Keratinocyte (primary cell): ENCODE data around the gene TTC1. TPM values are rescaled to one million over a fixed set of nuclear protein-coding genes. Genes with fewer than 3 reads are reported as not detected.
A peak's percentile ranks its signal among the peaks of the same experiment; 100 is the strongest.

Source experiments
- DNase-seq: peaks from one replicate; pipeline ENCODE4 v3.0.0-alpha.2; 2011; ENCODE audit warnings: low read depth, missing footprints, low spot score
- FAIRE-seq: peaks from 2 replicates; lab custom pipeline; 2011; peaks lifted over from hg19 to GRCh38; lab: Jason Lieb, UNC
- H2AFZ ChIP-seq: 2 replicates; pipeline ENCODE4 v1.6.0; 2012; ENCODE audit warnings: low read length, control low read depth, inconsistent platforms; ENCODE audit not compliant: control insufficient read depth
- H3K27ac ChIP-seq: 2 replicates; pipeline ENCODE4 v1.5.1; 2011; ENCODE audit warnings: low read length; ENCODE audit not compliant: control insufficient read depth, insufficient read depth
- H3K27me3 ChIP-seq: 3 replicates; pipeline ENCODE4 v1.6.0; 2011; ENCODE audit warnings: low read length; ENCODE audit not compliant: control insufficient read depth, insufficient read depth; ENCODE audit errors: extremely low read depth
- H3K36me3 ChIP-seq, 2 experiments: 2 replicates in 1 of 2; 3 replicates in 1 of 2; pipeline ENCODE4 v1.5.1; 2011; ENCODE audit warnings: low read length in 2 of 2, mild to moderate bottlenecking in 1 of 2; ENCODE audit not compliant: control insufficient read depth in 2 of 2, insufficient read depth in 2 of 2; ENCODE audit errors: extremely low read depth in 1 of 2
- H3K4me1 ChIP-seq: 3 replicates; pipeline ENCODE4 v1.5.1; 2011; ENCODE audit warnings: low read length; ENCODE audit not compliant: control insufficient read depth, insufficient read depth; ENCODE audit errors: extremely low read depth
- H3K4me2 ChIP-seq: 3 replicates; pipeline ENCODE4 v1.6.0; 2011; ENCODE audit warnings: low read depth, low read length; ENCODE audit not compliant: control insufficient read depth, insufficient read depth; ENCODE audit errors: extremely low read depth
- H3K4me3 ChIP-seq, 3 experiments: fragments of 200-600 bp in 1 of 3; sonication (generic) in 1 of 3; 2 replicates in 2 of 3; 3 replicates in 1 of 3; pipeline ENCODE4 v1.5.1; 2011 to 2016; ENCODE audit warnings: low read length in 3 of 3, mild to moderate bottlenecking in 3 of 3, control low read depth in 2 of 3, inconsistent platforms in 1 of 3, low read depth in 1 of 3, mixed read lengths in 1 of 3, mixed run types in 1 of 3, moderate library complexity in 1 of 3; ENCODE audit not compliant: control insufficient read depth in 2 of 3, insufficient read depth in 2 of 3; ENCODE audit errors: extremely low read depth in 1 of 3
- H3K79me2 ChIP-seq: 2 replicates; pipeline ENCODE4 v1.6.0; 2012; ENCODE audit warnings: low read length; ENCODE audit not compliant: control insufficient read depth, insufficient read depth
- H3K9ac ChIP-seq: 3 replicates; pipeline ENCODE4 v1.6.0; 2011; ENCODE audit warnings: low read length; ENCODE audit not compliant: control insufficient read depth, insufficient read depth; ENCODE audit errors: extremely low read depth
- H3K9me1 ChIP-seq: 3 replicates; pipeline ENCODE4 v1.6.0; 2011; ENCODE audit warnings: low read length; ENCODE audit not compliant: control insufficient read depth, insufficient read depth; ENCODE audit errors: extremely low read depth
- H3K9me3 ChIP-seq: 2 replicates; pipeline ENCODE4 v1.5.1; 2012; ENCODE audit warnings: low read depth, low read length; ENCODE audit not compliant: control insufficient read depth
- H4K20me1 ChIP-seq: 3 replicates; pipeline ENCODE4 v1.6.0; 2011; ENCODE audit warnings: low read length; ENCODE audit not compliant: control insufficient read depth, insufficient read depth; ENCODE audit errors: extremely low read depth
- CTCF ChIP-seq, 3 experiments: IDR thresholded peaks in 1 of 3; conservative IDR thresholded peaks in 1 of 3; optimal IDR thresholded peaks in 1 of 3; 2 replicates in 2 of 3; 3 replicates in 1 of 3; pipeline versions ENCODE3 to v1.5.1; 2011; ENCODE audit warnings: low read length in 3 of 3, mild to moderate bottlenecking in 3 of 3, moderate library complexity in 2 of 3, control low read depth in 1 of 3, inconsistent platforms in 1 of 3; ENCODE audit not compliant: insufficient read depth in 2 of 3; ENCODE audit errors: extremely low read depth in 1 of 3
- EZH2 ChIP-seq: IDR thresholded peaks from one replicate; pipeline ENCODE4 v1.6.1; 2012; ENCODE audit warnings: inconsistent platforms, mild to moderate bottlenecking, low read length, moderate library complexity
- dilution Hi-C: fragments of 300-500 bp; cut with MboI; formaldehyde crosslinking; loops from one replicate; pipeline ENCODE4 v1.7.0; 2020; ENCODE audit warnings: low sequenced_read_pairs; ENCODE audit not compliant: extremely low pct_ligation_motif_present
- polyA plus RNA-seq, 5 experiments: library from polyadenylated mRNA; depleted of rRNA in 3 of 5; stranded (reverse) in 3 of 5; stranded (forward) in 1 of 5; unstranded in 1 of 5; fragments of >200 nt; gene quantifications; 1 replicate in 1 of 5; 2 replicates in 3 of 5; 3 replicates in 1 of 5; pipeline versions ENCODE4 v1.2.1 to v1.2.3, GENCODE V29; 2011 to 2012; ENCODE audit warnings: missing spikeins in 2 of 5, low read depth in 1 of 5, low replicate concordance in 1 of 5

TTC1 gene
- polyA plus RNA-seq, 1 donor (not counting 4 experiments of a cell fraction or from before 2014, with no cell fraction given): 51.7 TPM

- TF ChIP-seq CTCF (optimal IDR thresholded peaks at IDR 0.05 in 1 of 3, IDR thresholded peaks at IDR 0.05 in 1 of 3, conservative IDR thresholded peaks at IDR 0.05 in 1 of 3; ENCODE audit: extremely low read depth in 1 of 3, insufficient read depth in 2 of 3, low read length in 3 of 3): no peak
- TF ChIP-seq EZH2: no peak
- no peaks in the 10 kb centered on the region for H3K79me2 ChIP-seq
- H3K9me3 ChIP-seq: no peaks in the 10 kb centered on the region
- H3K4me1 ChIP-seq: no peaks in the 10 kb centered on the region
- H3K36me3 ChIP-seq: peaks cover 9 to 12% of the 10 kb centered on the region in 2 experiments
- H3K9me1 ChIP-seq: no peaks in the 10 kb centered on the region
- H3K9ac ChIP-seq: no peak overlapping the region
- H3K27me3 ChIP-seq: no peaks in the 10 kb centered on the region
- DNase-seq (no peak), FAIRE-seq (no peak)
- H3K27ac ChIP-seq: peak overlapping the region; percentile 31
- dilution Hi-C loops: no loop called here
- H4K20me1 ChIP-seq: no peaks in the 10 kb centered on the region
- H3K4me3 ChIP-seq: no peak overlapping the region
- H3K4me2 ChIP-seq: no peak overlapping the region
- H2AFZ ChIP-seq: no peak overlapping the region
Measured at GRCh38 chr5:160039810-160040470, 31.0 kb downstream of the TTC1 start.

- Histone ChIP-seq H3K27me3 (no peaks in the 10 kb centered on the region), H3K4me2 (no peak overlapping the region), H3K36me3 (peaks cover 5 to 12% of the 10 kb centered on the region in 2 experiments), H3K9ac (no peak overlapping the region), H3K4me1 (no peaks in the 10 kb centered on the region), H4K20me1 (no peaks in the 10 kb centered on the region), H2AFZ (no peak overlapping the region), H3K79me2 (no peaks in the 10 kb centered on the region), H3K9me3 (no peaks in the 10 kb centered on the region), H3K27ac (no peak overlapping the region), H3K4me3 (no peak overlapping the region), H3K9me1 (no peaks in the 10 kb centered on the region)
- TF ChIP-seq CTCF (optimal IDR thresholded peaks at IDR 0.05 in 1 of 3, IDR thresholded peaks at IDR 0.05 in 1 of 3, conservative IDR thresholded peaks at IDR 0.05 in 1 of 3; ENCODE audit: extremely low read depth in 1 of 3, insufficient read depth in 2 of 3, low read length in 3 of 3) (no peak), EZH2 (no peak)
- DNase-seq: no peak
- dilution Hi-C loops: no loop called here
- FAIRE-seq: no peak
Measured at GRCh38 chr5:160040471-160040835, 31.5 kb downstream of the TTC1 start.
